Neural progenitor cell (in vitro differentiated cells): ENCODE data around the gene TRPC4.

Experiments
- CTCF ChIP-seq: fragments of 200-600 bp; sonication (generic); IDR thresholded peaks from 2 replicates; pipeline ENCODE4 v1.5.1; 2017; ENCODE audit warnings: antibody characterized with exemption, mild to moderate bottlenecking
- EZH2 ChIP-seq: fragments of 200-600 bp; sonication (generic); IDR thresholded peaks from 2 replicates; pipeline ENCODE4 v1.6.1; 2017; ENCODE audit warnings: antibody characterized with exemption, mild to moderate bottlenecking, moderate library complexity

DNA sequence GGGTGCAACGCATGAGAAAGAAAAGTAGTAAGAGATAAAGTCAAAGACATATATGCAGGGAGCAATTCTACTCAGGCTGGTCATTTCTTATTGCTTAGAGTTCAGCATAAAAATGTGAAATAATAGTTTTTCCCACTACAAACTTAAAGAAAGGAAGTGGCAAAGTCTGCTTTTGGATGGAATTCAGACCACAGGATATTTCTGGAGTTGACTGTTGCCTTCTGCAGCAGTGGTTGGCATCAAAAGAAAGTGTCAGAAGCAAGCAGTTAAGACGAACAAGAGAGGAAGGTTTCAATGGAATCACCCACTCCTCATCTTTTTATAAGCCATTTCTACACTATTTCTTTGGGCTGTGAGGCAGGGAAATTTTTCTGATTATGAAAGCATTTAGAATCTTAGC lies 36.2 kb upstream of the TRPC4 start:
- TF ChIP-seq CTCF (no peak), EZH2 (no peak)
